ENCODE measurements around the gene DMRTA2. TPM values are rescaled to one million over a fixed set of nuclear protein-coding genes. Genes with fewer than 3 reads are reported as not detected.

Gene DMRTA2
- polyA plus RNA-seq, 1 experiment: not detected

DNA sequence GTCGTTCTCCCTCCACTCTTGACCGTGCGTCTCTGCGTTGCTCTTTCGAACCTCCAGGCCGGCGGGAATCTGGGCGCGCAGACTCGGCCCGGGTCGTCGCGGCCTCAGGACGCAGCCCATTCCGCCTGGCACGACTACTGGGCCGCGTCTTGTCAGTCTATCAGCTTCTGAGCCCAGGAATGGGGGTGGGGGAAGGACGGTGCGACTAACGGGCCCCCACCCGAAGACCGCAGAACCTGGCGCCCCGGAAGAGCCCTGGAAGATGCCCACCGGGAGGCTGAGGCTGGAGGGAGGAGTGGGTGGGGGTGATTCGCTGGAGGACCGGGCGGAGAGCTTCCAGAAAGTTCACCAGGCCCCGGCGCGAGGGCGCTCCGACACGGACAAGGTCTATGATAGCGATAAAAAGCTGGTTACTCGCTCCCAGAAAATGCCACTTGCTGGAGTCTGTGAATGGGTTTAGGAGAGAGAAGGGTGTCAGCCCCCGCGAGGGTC lies 1.7 kb upstream of the DMRTA2 start:
- Histone ChIP-seq H3K27ac (ENCODE audit: low read depth, low read length) (no peak overlapping the region), H3K27me3 (ENCODE audit: control insufficient read depth, insufficient read depth, low read length) (peaks cover 95% of the 10 kb centered on the region)
- CTCF ChIA-PET: no interaction called here

DNA sequence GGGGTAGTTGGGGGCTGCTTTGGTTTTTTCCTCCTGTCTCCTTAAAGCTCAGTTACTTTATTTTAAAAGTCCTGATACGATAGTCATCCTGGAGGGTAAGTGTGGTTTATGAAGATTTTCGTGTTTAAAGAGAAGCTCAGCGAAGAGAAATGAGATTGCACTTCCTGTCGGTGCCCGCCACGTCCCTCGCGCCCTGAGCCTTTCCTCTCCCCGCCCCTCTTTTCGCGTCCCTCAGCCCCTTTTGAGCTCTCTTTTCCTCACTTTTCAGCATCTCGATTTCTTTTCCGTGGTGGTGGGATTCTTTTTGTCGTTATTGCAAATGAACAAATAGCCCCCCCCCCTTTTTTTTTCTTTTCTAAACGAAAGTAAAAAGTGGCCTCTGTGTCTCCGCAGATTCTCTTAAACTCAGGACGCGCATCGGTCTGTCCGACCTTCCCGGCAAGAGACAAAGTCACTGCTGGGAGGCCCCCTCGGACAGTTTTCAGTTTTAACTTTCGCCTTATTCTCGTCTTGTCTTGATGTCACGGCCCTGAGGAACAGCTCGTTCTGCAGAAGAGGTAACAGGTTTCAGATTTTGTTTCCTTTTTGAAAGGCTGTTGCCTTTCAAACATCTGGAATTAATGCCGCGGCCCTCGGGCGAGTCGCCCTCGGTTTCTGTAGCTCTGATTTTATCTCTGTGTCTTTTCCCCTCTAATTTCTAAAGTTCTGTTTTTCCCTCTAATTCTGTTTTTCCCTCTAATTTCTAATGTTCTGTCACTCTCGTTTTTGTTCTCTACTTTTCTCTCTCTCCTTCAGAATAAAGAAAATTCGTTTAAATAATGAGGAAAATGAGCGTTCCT lies 1.0 kb upstream of the DMRTA2 start:
- ChIA-PET CTCF (no interaction called here), POLR2A (interaction anchor here (0.6 kb wide), 1 partner anchor 1930 kb away, joined by 5 read pairs; no protein-coding TSS in a partner anchor)
- H3K9me3 ChIP-seq (ENCODE audit: control insufficient read depth, insufficient read depth, low read length): peaks cover 21% of the 10 kb centered on the region; the same call in 1 of the 2 replicates
- peaks cover 96% of the 10 kb centered on the region for H3K27me3 ChIP-seq (ENCODE audit: control insufficient read depth, insufficient read depth, low read length)
- H3K4me3 ChIP-seq (ENCODE audit: low read depth, low read length): peak overlapping the region; percentile 29
- TF ChIP-seq, protein P1, sequence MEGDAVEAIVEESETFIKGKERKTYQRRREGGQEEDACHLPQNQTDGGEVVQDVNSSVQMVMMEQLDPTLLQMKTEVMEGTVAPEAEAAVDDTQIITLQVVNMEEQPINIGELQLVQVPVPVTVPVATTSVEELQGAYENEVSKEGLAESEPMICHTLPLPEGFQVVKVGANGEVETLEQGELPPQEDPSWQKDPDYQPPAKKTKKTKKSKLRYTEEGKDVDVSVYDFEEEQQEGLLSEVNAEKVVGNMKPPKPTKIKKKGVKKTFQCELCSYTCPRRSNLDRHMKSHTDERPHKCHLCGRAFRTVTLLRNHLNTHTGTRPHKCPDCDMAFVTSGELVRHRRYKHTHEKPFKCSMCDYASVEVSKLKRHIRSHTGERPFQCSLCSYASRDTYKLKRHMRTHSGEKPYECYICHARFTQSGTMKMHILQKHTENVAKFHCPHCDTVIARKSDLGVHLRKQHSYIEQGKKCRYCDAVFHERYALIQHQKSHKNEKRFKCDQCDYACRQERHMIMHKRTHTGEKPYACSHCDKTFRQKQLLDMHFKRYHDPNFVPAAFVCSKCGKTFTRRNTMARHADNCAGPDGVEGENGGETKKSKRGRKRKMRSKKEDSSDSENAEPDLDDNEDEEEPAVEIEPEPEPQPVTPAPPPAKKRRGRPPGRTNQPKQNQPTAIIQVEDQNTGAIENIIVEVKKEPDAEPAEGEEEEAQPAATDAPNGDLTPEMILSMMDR (IDR thresholded peaks at IDR 0.05; ENCODE audit: low read depth, low read length): no peak
- no peak for DNase-seq (ENCODE audit: low read depth, low spot score)
- H3K27ac ChIP-seq (ENCODE audit: low read depth, low read length): no peak overlapping the region

More for the DNA sequence above, 1.7 kb upstream of the DMRTA2 start:
- no peak for DNase-seq (ENCODE audit: low read depth, low spot score)
- TF ChIP-seq, protein P1 (IDR thresholded peaks at IDR 0.05; ENCODE audit: low read depth, low read length): no peak
- POLR2A ChIA-PET: interaction anchor here (0.6 kb wide), 2 partner anchors 169 to 1930 kb away, joined by 4 to 5 read pairs; no protein-coding TSS in a partner anchor
- Histone ChIP-seq H3K4me3 (ENCODE audit: low read depth, low read length) (no peak overlapping the region), H3K9me3 (ENCODE audit: control insufficient read depth, insufficient read depth, low read length) (peaks cover 21% of the 10 kb centered on the region; the same call in 1 of the 2 replicates)

DNA sequence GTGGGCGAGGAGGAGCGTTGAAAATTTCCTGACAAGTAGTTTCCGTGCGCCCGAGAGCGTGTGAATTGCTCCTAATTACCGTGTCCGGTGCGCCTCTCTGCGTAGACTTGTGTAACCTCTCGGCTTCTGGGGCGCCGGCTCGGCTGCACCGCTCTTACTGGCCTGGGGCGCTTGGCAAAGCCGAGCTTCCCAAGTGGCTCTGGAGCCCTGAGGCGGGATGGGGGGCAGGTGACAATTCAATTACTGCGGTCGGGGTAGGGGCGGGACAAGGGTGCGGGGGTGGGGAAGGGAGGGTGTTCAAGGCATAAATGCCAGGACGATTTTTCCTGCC lies 392 bp upstream of the DMRTA2 start:
- H3K27ac ChIP-seq (ENCODE audit: low read depth, low read length): no peak overlapping the region
- ChIA-PET CTCF (no interaction called here), POLR2A (no interaction called here)
- H3K4me3 ChIP-seq (ENCODE audit: low read depth, low read length): peak overlapping the region; percentile 7; the same call in 1 of the 2 replicates
- H3K27me3 ChIP-seq (ENCODE audit: control insufficient read depth, insufficient read depth, low read length): peaks cover 92% of the 10 kb centered on the region
- H3K9me3 ChIP-seq (ENCODE audit: control insufficient read depth, insufficient read depth, low read length): peaks cover 21% of the 10 kb centered on the region; the same call in 1 of the 2 replicates
- TF ChIP-seq, protein P1 (IDR thresholded peaks at IDR 0.05; ENCODE audit: low read depth, low read length): no peak
- DNase-seq (ENCODE audit: low read depth, low spot score): no peak

DNA sequence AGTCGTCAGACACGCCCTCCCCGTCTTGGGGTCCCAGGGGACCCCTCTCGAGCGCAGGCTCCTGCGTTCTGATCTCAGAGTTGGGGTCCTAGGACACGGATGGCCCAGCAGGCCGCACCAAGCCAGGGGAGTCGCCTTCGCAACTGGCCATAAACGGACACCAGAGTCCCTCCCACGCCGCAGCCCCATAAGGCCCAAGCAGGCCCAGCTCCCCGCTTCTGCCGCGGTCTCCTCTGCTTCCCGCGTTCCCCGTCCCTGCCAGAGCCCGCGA lies 633 bp downstream of the DMRTA2 start:
- ChIA-PET POLR2A (no interaction called here), CTCF (no interaction called here)
- TF ChIP-seq, protein P1 (IDR thresholded peaks at IDR 0.05; ENCODE audit: low read depth, low read length): no peak
- peaks cover 21% of the 10 kb centered on the region; the same call in 1 of the 2 replicates for H3K9me3 ChIP-seq (ENCODE audit: control insufficient read depth, insufficient read depth, low read length)
- DNase-seq (ENCODE audit: low read depth, low spot score): no peak
- no peak overlapping the region for H3K4me3 ChIP-seq (ENCODE audit: low read depth, low read length)
- H3K27ac ChIP-seq (ENCODE audit: low read depth, low read length): no peak overlapping the region
- H3K27me3 ChIP-seq (ENCODE audit: control insufficient read depth, insufficient read depth, low read length): peaks cover 91% of the 10 kb centered on the region
